GM21825 (cell line): ENCODE measurements around the gene CDC40.
"Not testable (repeated sequence)": the region's sequence is repeated elsewhere in the genome, so short reads cannot be mapped to it uniquely, and the experiment has no call there.

Experiments
- ATAC-seq: cut with Tn5 transposase; IDR thresholded peaks from one replicate; pipeline ENCODE4 v1.9.1; 2021; ENCODE audit warnings: mild to moderate bottlenecking, moderate library complexity; ENCODE audit not compliant: unreplicated experiment

CDC40 gene

DNA sequence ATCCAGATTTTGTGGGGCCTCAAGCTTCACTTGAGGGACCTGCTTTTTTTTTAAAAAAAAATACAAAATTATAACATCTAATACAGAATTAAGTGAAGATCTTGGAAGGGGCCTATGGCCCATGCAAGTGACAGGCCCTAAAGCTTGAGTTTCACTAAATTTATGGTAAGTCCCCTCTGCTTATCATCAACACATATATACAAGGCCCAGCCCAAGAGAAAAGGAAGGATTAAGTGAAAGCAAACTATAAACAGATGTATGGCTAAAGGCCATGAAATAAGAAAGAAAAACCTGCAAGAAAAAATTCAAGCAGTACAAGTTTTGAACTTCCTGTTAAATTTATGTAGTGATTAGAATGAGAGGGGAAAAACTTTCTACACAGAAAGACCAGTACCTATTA lies 86.8 kb downstream of the CDC40 start:
- no peak for ATAC-seq

DNA sequence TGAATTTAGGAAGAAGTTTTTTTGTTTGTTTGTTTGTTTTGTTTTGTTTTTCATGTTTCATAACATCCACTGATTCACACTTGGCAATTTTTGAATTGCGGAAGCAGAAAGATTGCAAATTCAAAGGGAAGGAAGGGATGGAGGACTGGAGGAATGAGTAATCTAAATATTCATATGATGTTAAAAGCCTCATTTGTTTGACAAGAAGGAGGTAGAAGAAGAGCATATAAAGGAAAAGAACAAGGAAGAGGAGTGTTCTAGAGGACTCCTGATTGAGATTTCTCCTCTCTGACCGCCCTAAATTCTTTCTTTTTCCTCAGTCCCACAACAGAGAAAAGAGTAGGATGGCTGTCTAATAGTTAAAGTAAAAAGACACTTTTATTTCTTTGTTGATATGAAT lies 89.4 kb downstream of the CDC40 start:
- ATAC-seq: no peak

DNA sequence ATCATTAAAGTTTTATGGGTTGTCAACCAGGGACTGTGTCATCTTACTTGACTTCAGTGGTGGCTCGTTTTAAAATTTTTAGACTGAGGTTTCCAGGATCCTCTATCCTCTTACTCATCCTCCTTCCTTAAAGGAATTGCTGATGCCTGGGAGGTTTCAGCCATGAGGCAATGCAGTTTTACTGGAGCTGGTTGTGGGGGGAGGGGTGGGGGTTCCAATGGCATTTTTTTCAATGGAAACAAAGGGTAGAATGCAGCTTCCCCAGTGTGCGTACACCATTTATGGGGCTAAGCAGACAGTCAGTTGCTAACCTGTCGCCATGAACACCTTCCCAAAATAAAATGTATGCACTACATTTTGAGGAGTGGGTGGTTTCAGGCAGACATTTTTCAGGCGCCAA lies 89.9 kb downstream of the CDC40 start:
- ATAC-seq: no peak

DNA sequence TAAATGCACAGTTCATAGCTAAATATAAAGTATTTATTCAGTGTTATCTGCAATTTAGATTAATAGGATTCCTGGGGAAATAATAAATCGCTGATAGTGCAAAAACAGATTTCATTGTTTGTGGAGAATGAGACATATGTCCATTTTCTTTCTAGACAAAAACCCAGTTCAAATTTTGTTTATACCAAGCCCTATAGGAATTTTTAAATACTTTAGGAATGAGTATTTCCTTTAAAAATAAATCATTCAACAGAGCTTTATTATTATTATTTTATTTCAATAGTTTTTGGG lies 91.5 kb downstream of the CDC40 start:
- ATAC-seq: no peak

DNA sequence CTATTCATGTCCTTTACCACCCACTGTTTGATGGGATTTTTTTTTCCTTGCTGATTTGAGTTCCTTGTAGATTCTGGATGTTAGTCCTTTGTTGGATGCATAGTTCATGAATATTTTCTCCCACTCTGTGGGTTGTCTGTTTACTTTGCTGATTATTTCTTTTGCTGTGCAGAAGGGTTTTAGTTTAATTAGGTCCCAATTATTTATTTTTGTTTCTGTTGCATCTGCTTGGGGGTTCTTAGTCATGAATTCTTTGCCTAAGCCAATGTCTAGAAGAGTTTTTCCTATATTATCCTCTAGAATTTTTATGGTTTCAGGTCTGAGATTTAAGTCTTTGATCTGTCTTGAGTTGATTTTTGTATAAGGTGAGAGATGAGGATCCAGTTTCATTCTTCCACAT lies 92.6 kb downstream of the CDC40 start:
- not testable (repeated sequence) for ATAC-seq

DNA sequence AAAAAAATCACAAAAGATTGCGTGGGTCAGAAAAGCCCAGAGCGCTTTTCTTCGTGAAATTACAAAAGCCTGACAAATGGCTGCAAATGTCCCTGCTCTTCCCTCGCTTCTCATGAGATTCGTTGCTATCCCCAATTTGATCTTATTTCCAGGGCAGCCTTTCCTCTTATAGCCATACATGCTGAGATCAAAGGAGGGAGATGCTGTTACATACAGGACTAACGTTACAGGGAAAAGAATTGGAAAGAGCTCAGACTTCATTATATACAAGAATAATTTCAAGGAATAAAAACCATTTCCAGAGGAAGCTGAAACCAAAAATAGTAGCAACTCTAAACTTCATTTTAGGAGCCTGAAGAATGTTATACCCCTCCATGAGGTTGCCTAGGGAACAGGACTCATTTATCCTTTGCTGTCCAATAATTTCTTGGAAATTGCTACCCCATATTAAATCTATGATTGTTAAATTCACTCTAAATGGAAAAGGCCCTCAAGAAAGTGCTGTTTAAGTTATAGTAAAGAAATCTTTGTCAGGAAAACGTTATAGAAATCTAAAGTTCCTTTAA lies 97.0 kb downstream of the CDC40 start:
- ATAC-seq: no peak
